ENCODE measurements around the gene HTR4.

The HTR4 gene

DNA sequence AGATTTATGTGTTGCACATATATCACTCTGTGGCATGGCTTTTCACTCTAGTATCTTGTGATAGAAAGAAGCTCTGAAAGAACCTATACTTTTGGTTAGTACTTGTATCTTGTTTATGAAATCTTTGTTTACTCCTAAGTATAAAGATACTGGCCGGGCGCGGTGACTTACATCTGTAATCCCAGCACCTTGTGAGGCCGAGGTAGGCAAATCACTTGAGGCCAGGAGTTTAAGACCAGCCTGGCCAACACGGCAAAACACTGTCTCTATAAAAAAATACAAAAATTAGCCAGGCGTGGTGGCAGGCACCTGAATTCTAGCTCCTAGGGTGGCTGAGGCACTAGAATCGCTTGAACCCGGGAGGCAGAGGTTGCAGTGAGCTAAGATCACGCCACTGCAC lies 141.8 kb downstream of the HTR4 start:
- Histone ChIP-seq H3K4me3 (ENCODE audit: low read depth, low read length) (no peak overlapping the region), H3K9me3 (no peaks in the 10 kb centered on the region), H3K27me3 (no peaks in the 10 kb centered on the region; the same call in 1 of the 2 replicates), H3K36me3 (no peaks in the 10 kb centered on the region), H3K4me1 (no peaks in the 10 kb centered on the region)
- DNase-seq: no peak
- TF ChIP-seq, protein P1, sequence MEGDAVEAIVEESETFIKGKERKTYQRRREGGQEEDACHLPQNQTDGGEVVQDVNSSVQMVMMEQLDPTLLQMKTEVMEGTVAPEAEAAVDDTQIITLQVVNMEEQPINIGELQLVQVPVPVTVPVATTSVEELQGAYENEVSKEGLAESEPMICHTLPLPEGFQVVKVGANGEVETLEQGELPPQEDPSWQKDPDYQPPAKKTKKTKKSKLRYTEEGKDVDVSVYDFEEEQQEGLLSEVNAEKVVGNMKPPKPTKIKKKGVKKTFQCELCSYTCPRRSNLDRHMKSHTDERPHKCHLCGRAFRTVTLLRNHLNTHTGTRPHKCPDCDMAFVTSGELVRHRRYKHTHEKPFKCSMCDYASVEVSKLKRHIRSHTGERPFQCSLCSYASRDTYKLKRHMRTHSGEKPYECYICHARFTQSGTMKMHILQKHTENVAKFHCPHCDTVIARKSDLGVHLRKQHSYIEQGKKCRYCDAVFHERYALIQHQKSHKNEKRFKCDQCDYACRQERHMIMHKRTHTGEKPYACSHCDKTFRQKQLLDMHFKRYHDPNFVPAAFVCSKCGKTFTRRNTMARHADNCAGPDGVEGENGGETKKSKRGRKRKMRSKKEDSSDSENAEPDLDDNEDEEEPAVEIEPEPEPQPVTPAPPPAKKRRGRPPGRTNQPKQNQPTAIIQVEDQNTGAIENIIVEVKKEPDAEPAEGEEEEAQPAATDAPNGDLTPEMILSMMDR (IDR thresholded peaks at IDR 0.05; ENCODE audit: low read depth, low read length): no peak

DNA sequence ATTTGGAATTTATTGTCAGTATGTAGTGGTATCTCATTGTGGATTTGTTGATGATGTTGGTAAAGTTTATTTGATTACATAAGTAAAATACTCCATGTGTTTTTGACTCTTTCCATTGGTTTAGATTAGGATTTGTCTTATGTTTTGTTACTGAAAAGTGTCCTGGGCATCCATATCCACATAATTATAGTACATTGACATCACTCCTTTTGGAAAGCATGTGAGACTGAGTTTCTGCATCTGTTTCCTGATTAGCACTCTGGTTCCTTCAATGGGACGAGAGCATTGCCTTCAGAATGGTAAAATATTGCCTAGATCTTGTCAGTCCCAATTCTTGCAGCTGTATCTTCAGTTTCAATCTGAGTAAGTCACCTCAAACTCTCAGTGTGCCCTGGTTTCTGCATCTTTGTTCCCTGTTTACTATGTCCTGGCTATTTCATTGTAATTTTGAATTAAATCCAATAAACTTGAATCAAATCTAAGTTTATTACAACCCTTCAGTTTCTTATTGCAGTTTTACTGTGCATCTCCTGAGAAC lies 142.4 kb downstream of the HTR4 start:
- Histone ChIP-seq H3K4me3 (ENCODE audit: low read depth, low read length) (no peak overlapping the region), H3K36me3 (no peaks in the 10 kb centered on the region), H3K4me1 (no peaks in the 10 kb centered on the region), H3K9me3 (no peaks in the 10 kb centered on the region), H3K27me3 (no peaks in the 10 kb centered on the region; the same call in 1 of the 2 replicates)
- TF ChIP-seq, protein P1 (IDR thresholded peaks at IDR 0.05; ENCODE audit: low read depth, low read length): no peak
- no peak for DNase-seq

DNA sequence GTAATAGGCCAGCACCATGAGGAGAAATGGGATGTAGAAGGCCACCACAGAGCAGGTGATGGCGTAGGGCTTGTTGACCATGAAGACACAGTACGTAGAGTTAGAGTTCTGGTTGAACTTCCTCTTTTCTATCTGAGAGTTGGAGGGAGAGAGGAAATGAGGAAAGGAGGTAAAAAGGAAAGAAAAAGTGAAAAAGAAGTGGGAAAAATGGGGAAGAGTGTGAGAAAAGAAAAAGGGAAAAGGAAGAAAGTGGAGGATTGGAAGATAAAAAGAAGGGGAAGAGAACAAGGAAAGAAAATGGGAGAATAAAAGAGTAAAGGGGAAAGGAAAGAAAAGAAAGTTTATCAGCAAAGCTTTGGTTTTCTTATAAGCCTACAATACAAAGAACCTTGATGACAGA lies 144.4 kb downstream of the HTR4 start:
- no peaks in the 10 kb centered on the region for H3K4me1 ChIP-seq
- no peak overlapping the region for H3K4me3 ChIP-seq (ENCODE audit: low read depth, low read length)
- no peak for DNase-seq
- H3K9me3 ChIP-seq: no peaks in the 10 kb centered on the region
- TF ChIP-seq, protein P1 (IDR thresholded peaks at IDR 0.05; ENCODE audit: low read depth, low read length): no peak
- H3K36me3 ChIP-seq: no peaks in the 10 kb centered on the region
- H3K27me3 ChIP-seq: no peaks in the 10 kb centered on the region; the same call in 1 of the 2 replicates

DNA sequence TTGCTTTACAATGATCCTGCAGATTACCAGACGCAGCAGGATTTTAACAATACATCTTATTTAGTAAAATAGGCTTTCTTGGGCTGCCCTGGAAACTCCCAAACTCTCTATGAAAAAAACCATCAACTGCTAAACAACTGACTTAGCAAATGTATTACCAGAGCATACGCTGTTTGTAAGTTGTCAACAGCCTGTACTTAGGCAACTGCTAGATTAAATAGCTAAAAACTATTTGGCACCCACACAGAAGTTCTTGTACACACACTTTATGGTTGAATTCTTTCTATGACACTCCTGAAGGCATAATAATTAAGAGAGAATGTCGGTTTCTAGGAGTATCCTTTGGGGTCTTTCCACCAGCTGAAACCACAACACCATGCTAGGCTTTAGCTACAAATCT lies 146.7 kb downstream of the HTR4 start:
- Histone ChIP-seq H3K4me1 (no peaks in the 10 kb centered on the region), H3K27me3 (no peaks in the 10 kb centered on the region; the same call in 1 of the 2 replicates), H3K36me3 (no peaks in the 10 kb centered on the region), H3K9me3 (no peaks in the 10 kb centered on the region), H3K4me3 (ENCODE audit: low read depth, low read length) (no peak overlapping the region)
- no peak for DNase-seq
- TF ChIP-seq, protein P1 (IDR thresholded peaks at IDR 0.05; ENCODE audit: low read depth, low read length): no peak

DNA sequence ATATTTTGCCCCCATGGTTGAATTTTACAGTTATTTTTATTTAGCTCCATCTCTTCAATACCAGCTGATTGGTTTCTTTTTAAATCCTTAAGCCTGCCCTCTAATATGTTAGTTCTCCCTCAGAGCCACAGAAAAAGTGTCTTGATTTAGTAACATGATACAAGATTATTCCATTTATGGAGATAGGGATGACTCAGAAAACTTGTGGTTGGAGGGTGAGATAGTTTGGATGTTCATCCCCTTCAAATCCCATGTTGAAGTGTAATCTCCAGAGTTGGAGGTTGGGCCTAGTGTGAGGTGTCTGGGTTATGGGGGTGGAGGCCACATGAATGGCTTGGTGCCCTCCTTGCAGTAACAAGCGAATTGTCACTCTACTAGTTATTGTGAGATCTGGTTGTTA lies 154.9 kb downstream of the HTR4 start:
- H3K9me3 ChIP-seq: no peaks in the 10 kb centered on the region
- no peak overlapping the region for H3K4me3 ChIP-seq (ENCODE audit: low read depth, low read length)
- TF ChIP-seq, protein P1 (IDR thresholded peaks at IDR 0.05; ENCODE audit: low read depth, low read length): no peak
- H3K36me3 ChIP-seq: no peaks in the 10 kb centered on the region
- no peak for DNase-seq
- H3K4me1 ChIP-seq: no peaks in the 10 kb centered on the region
- no peaks in the 10 kb centered on the region for H3K27me3 ChIP-seq

DNA sequence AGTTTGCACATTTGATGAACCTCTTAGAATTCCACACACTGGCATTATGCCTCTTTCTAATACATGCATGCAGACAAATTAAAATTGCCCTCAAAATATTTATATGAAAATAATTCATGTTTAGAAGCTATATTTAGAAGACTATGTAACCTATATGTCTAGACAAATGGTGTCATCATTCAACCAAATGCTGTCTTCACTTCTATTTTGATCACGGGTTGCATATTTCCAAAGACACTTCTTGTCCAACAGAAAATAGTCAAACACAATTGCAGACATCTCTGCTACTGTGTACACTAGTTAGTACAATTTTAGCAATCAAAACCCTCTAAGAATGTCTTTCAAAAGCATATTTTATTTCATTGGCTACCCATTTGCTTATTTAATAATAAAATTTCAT lies 156.6 kb downstream of the HTR4 start:
- H3K36me3 ChIP-seq: no peaks in the 10 kb centered on the region
- H3K27me3 ChIP-seq: no peaks in the 10 kb centered on the region
- no peaks in the 10 kb centered on the region for H3K9me3 ChIP-seq
- DNase-seq: no peak
- no peak overlapping the region for H3K4me3 ChIP-seq (ENCODE audit: low read depth, low read length)
- TF ChIP-seq, protein P1 (IDR thresholded peaks at IDR 0.05; ENCODE audit: low read depth, low read length): no peak
- H3K4me1 ChIP-seq: no peaks in the 10 kb centered on the region
